Measurements from ENCODE around the gene PITPNM3.
A peak's percentile ranks its signal among the peaks of the same experiment; 100 is the strongest.

Gene PITPNM3

GRCh38 chr17:6551356-6551755 lies 5.0 kb downstream of the PITPNM3 start:
- no peak overlapping the region for H3K4me3 Mint-ChIP-seq
- no peaks in the 10 kb centered on the region for H3K9me3 Mint-ChIP-seq
- H3K27ac Mint-ChIP-seq: no peak overlapping the region
- H3K4me1 Mint-ChIP-seq (ENCODE audit: low read depth): peaks cover 12% of the 10 kb centered on the region
- H3K36me3 Mint-ChIP-seq (ENCODE audit: low read depth): no peaks in the 10 kb centered on the region
- peaks cover 31% of the 10 kb centered on the region for H3K27me3 Mint-ChIP-seq (ENCODE audit: low read depth)

- no peaks in the 10 kb centered on the region for H3K9me3 Mint-ChIP-seq
- H3K27me3 Mint-ChIP-seq (ENCODE audit: low read depth): peaks cover 20% of the 10 kb centered on the region
- H3K27ac Mint-ChIP-seq: no peak overlapping the region
- no peak overlapping the region for H3K4me3 Mint-ChIP-seq
- H3K4me1 Mint-ChIP-seq (ENCODE audit: low read depth): peaks cover 10% of the 10 kb centered on the region
- H3K36me3 Mint-ChIP-seq (ENCODE audit: low read depth): no peaks in the 10 kb centered on the region
Observed at GRCh38 chr17:6549384-6550036, 6.8 kb downstream of the PITPNM3 start.

- peak overlapping the region; percentile 16 for H3K27ac Mint-ChIP-seq
- no peaks in the 10 kb centered on the region for H3K36me3 Mint-ChIP-seq (ENCODE audit: low read depth)
- no peaks in the 10 kb centered on the region for H3K9me3 Mint-ChIP-seq
- peak overlapping the region; percentile 59 for H3K4me3 Mint-ChIP-seq
- H3K4me1 Mint-ChIP-seq (ENCODE audit: low read depth): peaks cover 10% of the 10 kb centered on the region
- peaks cover 12% of the 10 kb centered on the region for H3K27me3 Mint-ChIP-seq (ENCODE audit: low read depth)
Observed at GRCh38 chr17:6548578-6549330, 7.6 kb downstream of the PITPNM3 start.

GRCh38 chr17:6548034-6548433 lies 8.3 kb downstream of the PITPNM3 start:
- H3K27me3 Mint-ChIP-seq (ENCODE audit: low read depth): peaks cover 5% of the 10 kb centered on the region
- no peaks in the 10 kb centered on the region for H3K9me3 Mint-ChIP-seq
- no peak overlapping the region for H3K27ac Mint-ChIP-seq
- H3K4me3 Mint-ChIP-seq: peak overlapping the region; percentile 59
- H3K4me1 Mint-ChIP-seq (ENCODE audit: low read depth): peaks cover 10% of the 10 kb centered on the region
- no peaks in the 10 kb centered on the region for H3K36me3 Mint-ChIP-seq (ENCODE audit: low read depth)

- Mint-ChIP-seq H3K4me3 (no peak overlapping the region), H3K27me3 (ENCODE audit: low read depth) (peaks cover 1% of the 10 kb centered on the region), H3K27ac (no peak overlapping the region), H3K4me1 (ENCODE audit: low read depth) (peaks cover 10% of the 10 kb centered on the region), H3K36me3 (ENCODE audit: low read depth) (no peaks in the 10 kb centered on the region), H3K9me3 (no peaks in the 10 kb centered on the region)
Observed at GRCh38 chr17:6547336-6547735, 9.0 kb downstream of the PITPNM3 start.

- H3K9me3 Mint-ChIP-seq: no peaks in the 10 kb centered on the region
- H3K4me3 Mint-ChIP-seq: no peak overlapping the region
- no peaks in the 10 kb centered on the region for H3K36me3 Mint-ChIP-seq (ENCODE audit: low read depth)
Observed at GRCh38 chr17:6546069-6546718, 10.2 kb downstream of the PITPNM3 start.

GRCh38 chr17:6545291-6545690 lies 11.1 kb downstream of the PITPNM3 start:
- H3K9me3 Mint-ChIP-seq: no peaks in the 10 kb centered on the region
- H3K36me3 Mint-ChIP-seq (ENCODE audit: low read depth): no peaks in the 10 kb centered on the region
- no peak overlapping the region for H3K27ac Mint-ChIP-seq
- H3K27me3 Mint-ChIP-seq (ENCODE audit: low read depth): no peaks in the 10 kb centered on the region
- peaks cover 10% of the 10 kb centered on the region for H3K4me1 Mint-ChIP-seq (ENCODE audit: low read depth)
- no peak overlapping the region for H3K4me3 Mint-ChIP-seq

More at GRCh38 chr17:6546069-6546718, 10.2 kb downstream of the PITPNM3 start:
- H3K27ac Mint-ChIP-seq: no peak overlapping the region
- H3K4me1 Mint-ChIP-seq (ENCODE audit: low read depth): peaks cover 10% of the 10 kb centered on the region
- no peaks in the 10 kb centered on the region for H3K27me3 Mint-ChIP-seq (ENCODE audit: low read depth)

- H3K27me3 Mint-ChIP-seq (ENCODE audit: low read depth): no peaks in the 10 kb centered on the region
- no peak overlapping the region for H3K4me3 Mint-ChIP-seq
- peaks cover 9% of the 10 kb centered on the region for H3K4me1 Mint-ChIP-seq (ENCODE audit: low read depth)
- no peaks in the 10 kb centered on the region for H3K36me3 Mint-ChIP-seq (ENCODE audit: low read depth)
- peaks cover 4% of the 10 kb centered on the region for H3K9me3 Mint-ChIP-seq
- no peak overlapping the region for H3K27ac Mint-ChIP-seq
Observed at GRCh38 chr17:6544011-6544370, 12.4 kb downstream of the PITPNM3 start.

- H3K9me3 Mint-ChIP-seq: peaks cover 6% of the 10 kb centered on the region
- peaks cover 3% of the 10 kb centered on the region for H3K4me1 Mint-ChIP-seq (ENCODE audit: low read depth)
- H3K4me3 Mint-ChIP-seq: no peak overlapping the region
- H3K27me3 Mint-ChIP-seq (ENCODE audit: low read depth): no peaks in the 10 kb centered on the region
- no peak overlapping the region for H3K27ac Mint-ChIP-seq
- no peaks in the 10 kb centered on the region for H3K36me3 Mint-ChIP-seq (ENCODE audit: low read depth)
Observed at GRCh38 chr17:6543079-6544010, 13.0 kb downstream of the PITPNM3 start.

GRCh38 chr17:6542577-6542976 lies 13.8 kb downstream of the PITPNM3 start:
- Mint-ChIP-seq H3K4me3 (no peak overlapping the region), H3K4me1 (ENCODE audit: low read depth) (no peaks in the 10 kb centered on the region), H3K36me3 (ENCODE audit: low read depth) (no peaks in the 10 kb centered on the region), H3K27ac (no peak overlapping the region), H3K27me3 (ENCODE audit: low read depth) (no peaks in the 10 kb centered on the region), H3K9me3 (peaks cover 6% of the 10 kb centered on the region)

- Mint-ChIP-seq H3K27me3 (ENCODE audit: low read depth) (no peaks in the 10 kb centered on the region), H3K36me3 (ENCODE audit: low read depth) (no peaks in the 10 kb centered on the region), H3K4me1 (ENCODE audit: low read depth) (no peaks in the 10 kb centered on the region), H3K27ac (no peak overlapping the region), H3K9me3 (peaks cover 6% of the 10 kb centered on the region), H3K4me3 (no peak overlapping the region)
Observed at GRCh38 chr17:6541886-6542285, 14.5 kb downstream of the PITPNM3 start.

- H3K27me3 Mint-ChIP-seq (ENCODE audit: low read depth): no peaks in the 10 kb centered on the region
- H3K9me3 Mint-ChIP-seq: peaks cover 6% of the 10 kb centered on the region
- no peak overlapping the region for H3K4me3 Mint-ChIP-seq
- H3K27ac Mint-ChIP-seq: no peak overlapping the region
- H3K4me1 Mint-ChIP-seq (ENCODE audit: low read depth): no peaks in the 10 kb centered on the region
- H3K36me3 Mint-ChIP-seq (ENCODE audit: low read depth): no peaks in the 10 kb centered on the region
Observed at GRCh38 chr17:6539871-6540270, 16.5 kb downstream of the PITPNM3 start.

GRCh38 chr17:6536566-6537065 lies 19.7 kb downstream of the PITPNM3 start:
- H3K36me3 Mint-ChIP-seq (ENCODE audit: low read depth): no peaks in the 10 kb centered on the region
- H3K27ac Mint-ChIP-seq: no peak overlapping the region
- no peak overlapping the region for H3K4me3 Mint-ChIP-seq
- peaks cover 6% of the 10 kb centered on the region for H3K9me3 Mint-ChIP-seq
- no peaks in the 10 kb centered on the region for H3K27me3 Mint-ChIP-seq (ENCODE audit: low read depth)
- no peaks in the 10 kb centered on the region for H3K4me1 Mint-ChIP-seq (ENCODE audit: low read depth)

- H3K9me3 Mint-ChIP-seq: peaks cover 6% of the 10 kb centered on the region
Observed at GRCh38 chr17:6536053-6536452, 20.3 kb downstream of the PITPNM3 start.

More at GRCh38 chr17:6536053-6536452, 20.3 kb downstream of the PITPNM3 start:
- H3K27me3 Mint-ChIP-seq (ENCODE audit: low read depth): no peaks in the 10 kb centered on the region
- no peaks in the 10 kb centered on the region for H3K36me3 Mint-ChIP-seq (ENCODE audit: low read depth)
- no peaks in the 10 kb centered on the region for H3K4me1 Mint-ChIP-seq (ENCODE audit: low read depth)
- H3K4me3 Mint-ChIP-seq: no peak overlapping the region
- no peak overlapping the region for H3K27ac Mint-ChIP-seq

All from T-helper 1 cell treated with Interleukin-12 subunit alpha and Interleukin-12 subunit beta and Interleukin-4 antibody, amounts not matched to agents 30 μg/mL and 1 μg/mL, for 36 hours (primary cell).